Left lung (tissue), 10 donors: ENCODE data around the gene KRTAP20-1. TPM values are rescaled to one million over a fixed set of nuclear protein-coding genes. Genes with fewer than 3 reads are reported as not detected.

Experiments used
- ATAC-seq: fragments of 200-7000 bp; cut with Tn5 transposase; one replicate; pipeline ENCODE4 v1.9.1; 2020; ENCODE audit warnings: moderate library complexity
- DNase-seq, 4 donors: peaks; one replicate each; pipeline ENCODE4 v3.0.0-alpha.2; 2013 to 2020
- H3K27ac ChIP-seq, 2 donors: fragments of 200-600 bp; sonication (generic) in 1 of 2; one replicate each; pipeline versions ENCODE4 v1.5.0 to v1.8.0; 2020 to 2021
- H3K27me3 ChIP-seq, 2 donors: fragments of 200-600 bp; sonication (generic) in 1 of 2; one replicate each; pipeline versions ENCODE4 v1.5.0 to v1.8.0; 2020 to 2021
- H3K36me3 ChIP-seq, 2 donors: fragments of 200-600 bp; sonication (generic) in 1 of 2; one replicate each; pipeline versions ENCODE4 v1.5.0 to v1.8.0; 2020 to 2021
- H3K4me1 ChIP-seq, 2 donors: fragments of 200-600 bp; one replicate each; pipeline ENCODE4 v1.8.0; 2021
- H3K4me3 ChIP-seq, 2 donors: fragments of 200-600 bp; sonication (generic) in 1 of 2; one replicate each; pipeline versions ENCODE4 v1.5.0 to v1.8.0; 2020 to 2021; ENCODE audit warnings: mild to moderate bottlenecking in 1 of 2
- H3K9me3 ChIP-seq, 2 donors: fragments of 200-600 bp; sonication (generic) in 1 of 2; one replicate each; pipeline versions ENCODE4 v1.5.0 to v1.8.0; 2020 to 2021
- intact Hi-C, 2 donors: fragments of 100-400 bp; cut with DNase I; formaldehyde crosslinking; loops; one replicate each; pipeline versions ENCODE4 v1.11.2 to v1.14.2; 2022
- polyA plus RNA-seq, 6 donors: library from polyadenylated mRNA; unstranded; fragments of 120-200 nt; gene quantifications; one replicate each; pipeline ENCODE4 v1.2.1, GENCODE V29; 2013; ENCODE audit not compliant: insufficient read length in 6 of 6
- total RNA-seq, 2 donors: library from RNA; stranded (reverse); fragmentation: NEBNext Ultra II Directional; extraction: Animal tissue kit (Norgen Biotek cat#: 25700); gene quantifications; one replicate each; pipeline ENCODE4 v1.2.1, GENCODE V29; 2021
- TF ChIP-seq, protein P1 (sequence below), 2 donors: fragments of 200-600 bp; sonication (generic) in 1 of 2; IDR thresholded peaks; one replicate each; pipeline versions ENCODE4 v1.5.0 to v1.8.0; 2021; ENCODE audit warnings: antibody characterized with exemption in 2 of 2
- donor health status: DM: no; HTN: yes; CAD: no.
- donor health status: DM: no; HTN: no; CAD: no.

The KRTAP20-1 gene
- total and polyA plus RNA-seq, 8 donors = not detected

DNA sequence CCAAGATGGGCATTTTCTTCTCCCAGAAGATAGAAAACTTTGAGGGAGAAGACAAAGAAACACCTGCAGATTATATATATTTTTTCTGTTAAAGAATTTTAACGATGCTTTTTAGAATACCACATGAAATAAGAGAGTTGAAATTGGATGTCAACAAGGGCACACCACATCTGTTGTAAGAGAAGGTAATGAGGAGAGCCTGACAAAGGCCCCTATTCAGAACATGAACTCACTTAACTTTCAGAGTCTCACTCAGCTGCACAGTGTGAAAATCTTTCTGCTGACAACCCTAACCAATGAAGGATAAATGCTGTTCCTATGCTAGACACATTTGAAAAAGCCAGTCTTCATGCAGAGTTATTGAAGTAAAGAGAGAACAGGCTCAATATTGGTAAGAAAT lies 33.4 kb upstream of the KRTAP20-1 start:
- no peak for ATAC-seq
- Histone ChIP-seq H3K9me3 (no peaks in the 10 kb centered on the region), H3K4me3 (no peak overlapping the region), H3K27ac (no peak overlapping the region), H3K36me3 (no peaks in the 10 kb centered on the region), H3K4me1 (no peaks in the 10 kb centered on the region), H3K27me3 (no peaks in the 10 kb centered on the region)
- TF ChIP-seq, protein P1, sequence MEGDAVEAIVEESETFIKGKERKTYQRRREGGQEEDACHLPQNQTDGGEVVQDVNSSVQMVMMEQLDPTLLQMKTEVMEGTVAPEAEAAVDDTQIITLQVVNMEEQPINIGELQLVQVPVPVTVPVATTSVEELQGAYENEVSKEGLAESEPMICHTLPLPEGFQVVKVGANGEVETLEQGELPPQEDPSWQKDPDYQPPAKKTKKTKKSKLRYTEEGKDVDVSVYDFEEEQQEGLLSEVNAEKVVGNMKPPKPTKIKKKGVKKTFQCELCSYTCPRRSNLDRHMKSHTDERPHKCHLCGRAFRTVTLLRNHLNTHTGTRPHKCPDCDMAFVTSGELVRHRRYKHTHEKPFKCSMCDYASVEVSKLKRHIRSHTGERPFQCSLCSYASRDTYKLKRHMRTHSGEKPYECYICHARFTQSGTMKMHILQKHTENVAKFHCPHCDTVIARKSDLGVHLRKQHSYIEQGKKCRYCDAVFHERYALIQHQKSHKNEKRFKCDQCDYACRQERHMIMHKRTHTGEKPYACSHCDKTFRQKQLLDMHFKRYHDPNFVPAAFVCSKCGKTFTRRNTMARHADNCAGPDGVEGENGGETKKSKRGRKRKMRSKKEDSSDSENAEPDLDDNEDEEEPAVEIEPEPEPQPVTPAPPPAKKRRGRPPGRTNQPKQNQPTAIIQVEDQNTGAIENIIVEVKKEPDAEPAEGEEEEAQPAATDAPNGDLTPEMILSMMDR (IDR thresholded peaks at IDR 0.05) = no peak
- DNase-seq = no peak
- intact Hi-C loops = no loop called here

DNA sequence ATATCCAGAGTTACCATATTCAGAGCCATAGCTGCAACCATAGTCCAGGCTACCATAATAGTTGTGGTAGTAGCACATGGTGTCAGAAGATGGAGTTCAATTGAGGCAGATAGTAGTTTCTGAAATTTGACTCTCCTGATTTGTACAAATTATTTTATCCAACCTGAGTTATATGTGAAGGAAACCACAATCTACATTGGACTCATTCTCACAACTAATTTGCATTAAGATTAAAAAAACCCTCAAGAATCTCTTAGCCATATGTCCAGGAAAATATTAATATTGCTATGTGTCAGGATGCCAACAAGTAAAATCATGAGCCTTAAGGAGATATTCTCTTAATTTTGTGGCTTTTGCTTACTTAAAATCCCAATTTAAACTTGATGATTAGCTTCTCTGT lies 25.9 kb upstream of the KRTAP20-1 start, which contains the start of gene KRTAP22-2:
KRTAP22-2 (minus strand) TSS at position 101 of the 400 bp plus-strand sequence.
- intact Hi-C loops = no loop called here

DNA sequence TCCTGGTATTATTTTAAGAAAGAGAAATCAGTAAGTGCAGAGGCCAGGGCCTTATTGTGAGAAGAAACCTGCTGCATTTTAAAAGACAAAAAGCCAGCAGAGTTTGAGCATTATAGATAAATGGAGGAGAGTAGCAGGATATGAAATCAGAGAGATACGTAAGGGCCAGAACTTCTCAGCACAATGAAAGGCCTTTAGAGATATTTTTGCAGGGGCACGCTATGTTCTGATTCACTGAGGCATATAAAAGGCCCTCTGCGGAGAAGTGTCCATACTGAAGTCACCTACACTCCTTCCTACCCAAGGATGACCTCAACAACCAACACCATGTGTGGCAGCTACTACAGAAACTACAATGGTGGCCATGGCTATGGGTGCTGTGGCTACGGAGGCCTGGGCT lies 24.1 kb upstream of the KRTAP20-1 start, which contains the start of gene KRTAP6-3:
KRTAP6-3 (plus strand) TSS at position 301 of the 400 bp plus-strand sequence; CDS start at position 307, 6 bp downstream.
- Histone ChIP-seq H3K4me3 (no peak within 1 kb of the TSS), H3K9me3 (no peaks in the 10 kb centered on the region), H3K4me1 (no peaks in the 10 kb centered on the region), H3K27ac (no peak within 1 kb of the TSS), H3K27me3 (no peaks in the 10 kb centered on the region), H3K36me3 (no peaks in the 10 kb centered on the region)
- intact Hi-C loops = no loop called here
- DNase-seq (no peak), ATAC-seq (no peak)
- TF ChIP-seq, protein P1 (IDR thresholded peaks at IDR 0.05) = no peak

More for the DNA sequence above, 25.9 kb upstream of the KRTAP20-1 start, which contains the start of gene KRTAP22-2:
- no peak for ATAC-seq
- Histone ChIP-seq H3K27me3 (no peaks in the 10 kb centered on the region), H3K4me1 (no peaks in the 10 kb centered on the region), H3K27ac (no peak within 1 kb of the TSS), H3K9me3 (no peaks in the 10 kb centered on the region), H3K4me3 (no peak within 1 kb of the TSS), H3K36me3 (no peaks in the 10 kb centered on the region)
- no peak for DNase-seq
- TF ChIP-seq, protein P1 (IDR thresholded peaks at IDR 0.05) = no peak

DNA sequence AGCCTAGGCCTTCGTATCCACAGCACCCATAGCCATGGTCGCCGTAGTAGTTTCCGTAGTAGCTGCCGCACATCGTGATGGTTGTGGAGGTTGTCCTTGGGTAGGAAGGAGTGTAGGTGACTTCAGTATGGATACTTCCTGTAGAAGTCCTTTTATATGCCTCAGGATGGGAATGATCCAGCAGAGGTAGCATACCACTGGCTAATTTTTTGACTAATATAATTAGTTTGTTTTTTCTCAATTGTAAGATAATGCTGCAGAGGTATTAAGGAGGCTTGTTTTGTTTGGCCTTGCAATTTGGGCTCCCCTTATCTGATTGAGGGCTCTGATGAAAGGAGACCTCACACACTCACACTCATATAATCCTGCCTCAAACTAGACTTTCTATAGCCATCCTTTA lies 17.4 kb upstream of the KRTAP20-1 start, which contains the start of gene KRTAP6-2:
KRTAP6-2 (minus strand) TSS at position 101 of the 400 bp plus-strand sequence; CDS start at position 73, 28 bp downstream.
- no peaks in the 10 kb centered on the region for H3K36me3 ChIP-seq
- intact Hi-C loops = no loop called here
- no peaks in the 10 kb centered on the region for H3K9me3 ChIP-seq
- no peak for ATAC-seq
- H3K27me3 ChIP-seq = no peaks in the 10 kb centered on the region
- TF ChIP-seq, protein P1 (IDR thresholded peaks at IDR 0.05) = no peak
- no peaks in the 10 kb centered on the region for H3K4me1 ChIP-seq
- DNase-seq = no peak
- H3K4me3 ChIP-seq = no peak within 1 kb of the TSS
- no peak within 1 kb of the TSS for H3K27ac ChIP-seq

DNA sequence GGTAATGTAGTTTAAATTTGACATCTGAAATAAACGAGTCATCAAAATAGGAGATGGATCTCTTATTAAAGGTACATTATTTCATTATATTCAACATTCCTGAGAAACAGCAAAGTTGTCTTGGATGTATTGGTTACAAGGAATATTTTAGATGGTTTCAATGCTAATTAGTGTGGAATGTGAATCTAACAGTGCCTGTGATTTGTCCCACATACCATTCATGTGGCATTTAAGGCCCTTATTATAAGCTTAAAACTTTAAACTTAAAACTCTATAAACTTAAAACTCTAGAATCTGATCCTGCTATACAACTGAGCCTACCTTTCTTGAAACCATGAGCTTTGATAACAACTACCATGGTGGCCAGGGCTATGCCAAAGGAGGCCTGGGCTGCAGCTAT lies 15.4 kb upstream of the KRTAP20-1 start, which contains the start of gene KRTAP22-1:
KRTAP22-1 (plus strand) TSS at position 301 of the 400 bp plus-strand sequence.
- H3K36me3 ChIP-seq = no peaks in the 10 kb centered on the region
- no peak for ATAC-seq
- DNase-seq = no peak
- H3K4me3 ChIP-seq = no peak within 1 kb of the TSS
- no peaks in the 10 kb centered on the region for H3K27me3 ChIP-seq
- intact Hi-C loops = no loop called here
- no peaks in the 10 kb centered on the region for H3K4me1 ChIP-seq
- H3K27ac ChIP-seq = no peak within 1 kb of the TSS
- TF ChIP-seq, protein P1 (IDR thresholded peaks at IDR 0.05) = no peak
- H3K9me3 ChIP-seq = peaks cover 0 to 4% of the 10 kb centered on the region in 2 donors
